GM12878 (cell line): ENCODE results near the gene NOTCH3.

Experiments
- EGR1 ChIP-seq, 2 experiments: IDR thresholded peaks; 1 replicate in 1 of 2; 2 replicates in 1 of 2; pipeline ENCODE4 v1.6.1; 2011 to 2012; ENCODE audit warnings: low read depth in 2 of 2, low read length in 2 of 2, borderline replicate concordance in 1 of 2, mild to moderate bottlenecking in 1 of 2, moderate library complexity in 1 of 2
- RFX5 ChIP-seq: IDR thresholded peaks from 2 replicates; pipeline ENCODE4 v1.6.1; 2011; ENCODE audit warnings: low read depth, low read length, improper control_type of control experiment

GRCh38 chr19:15178629-15179308 is 22.0 kb downstream of the NOTCH3 start:
- no peak for TF ChIP-seq EGR1 (IDR thresholded peaks at IDR 0.05; ENCODE audit: borderline replicate concordance in 1 of 2, low read depth in 2 of 2, low read length in 2 of 2)
- no peak for TF ChIP-seq RFX5
